Suprapubic skin (tissue), 4 donors: ENCODE data around the gene RUNX2. TPM values are rescaled to one million over a fixed set of nuclear protein-coding genes. Genes with fewer than 3 reads are reported as not detected.

Experiments
- DNase-seq, 2 donors: peaks; one replicate each; pipeline ENCODE4 v3.0.0-alpha.2; 2019; ENCODE audit warnings: low spot score in 2 of 2
- H3K27ac ChIP-seq: fragments of 200-600 bp; sonication (generic); one replicate; pipeline ENCODE4 v1.5.1; 2019
- H3K27me3 ChIP-seq: fragments of 200-600 bp; sonication (generic); one replicate; pipeline ENCODE4 v1.5.1; 2019
- H3K36me3 ChIP-seq: fragments of 200-600 bp; sonication (generic); one replicate; pipeline ENCODE4 v1.5.1; 2019
- H3K4me1 ChIP-seq: fragments of 200-600 bp; sonication (generic); one replicate; pipeline ENCODE4 v1.5.1; 2019
- H3K4me3 ChIP-seq: fragments of 200-600 bp; sonication (generic); one replicate; pipeline ENCODE4 v1.5.1; 2019; ENCODE audit warnings: mild to moderate bottlenecking
- H3K9me3 ChIP-seq: fragments of 200-600 bp; sonication (generic); one replicate; pipeline ENCODE4 v1.5.1; 2019
- CTCF ChIP-seq, 2 donors: fragments of 200-600 bp in 1 of 2; fragments of 450-650 bp in 1 of 2; sonication (generic) in 1 of 2; IDR thresholded peaks; one replicate each; pipeline ENCODE4 v1.5.1; 2016 to 2019; ENCODE audit warnings: antibody characterized with exemption in 2 of 2, mild to moderate bottlenecking in 1 of 2, moderate library complexity in 1 of 2
- EP300 ChIP-seq: sonication (generic); formaldehyde crosslinking; IDR thresholded peaks from one replicate; pipeline ENCODE4 v1.6.1; 2017; ENCODE audit warnings: antibody characterized with exemption
- POLR2A ChIP-seq, 2 donors: fragments of 450-650 bp; IDR thresholded peaks; one replicate each; pipeline ENCODE4 v1.6.1; 2017; ENCODE audit warnings: antibody characterized with exemption in 2 of 2, mild to moderate bottlenecking in 2 of 2, moderate library complexity in 2 of 2
- POLR2AphosphoS5 ChIP-seq, 3 donors: sonication (generic); formaldehyde crosslinking; IDR thresholded peaks; one replicate each; pipeline ENCODE4 v1.6.1; 2017; ENCODE audit warnings: antibody characterized with exemption in 3 of 3
- WGBS: methylation state at CpG from one replicate; pipeline ENCODE4 v1.1.5; 2018; 5-methylcytosine and 5-hydroxymethylcytosine counted together
- total RNA-seq, 4 donors: library from RNA; depleted of rRNA; stranded (reverse); fragments of >200 nt; gene quantifications; one replicate each; pipeline ENCODE4 v1.1.0, GENCODE V29; 2016

Gene RUNX2
- total RNA-seq, 4 donors from 2014 or later = 2.6 to 5.9 (median 3.1) TPM

GRCh38 chr6:45537539-45537938 lies 209.4 kb downstream of the RUNX2 start:
- Histone ChIP-seq H3K9me3 (no peaks in the 10 kb centered on the region), H3K4me1 (peaks cover 24% of the 10 kb centered on the region), H3K36me3 (no peaks in the 10 kb centered on the region), H3K27ac (peak overlapping the region; percentile 59), H3K4me3 (no peak overlapping the region), H3K27me3 (no peaks in the 10 kb centered on the region)
- TF ChIP-seq EP300 (no peak), CTCF (IDR thresholded peaks at IDR 0.05) (no peak), POLR2A (IDR thresholded peaks at IDR 0.05) (no peak), POLR2AphosphoS5 (IDR thresholded peaks at IDR 0.05) (no peak)
- no peak for DNase-seq
- WGBS = 84% methylated on average over 6 of the region's 6 CpGs

- Histone ChIP-seq H3K9me3 (no peaks in the 10 kb centered on the region), H3K36me3 (no peaks in the 10 kb centered on the region), H3K4me1 (peaks cover 18% of the 10 kb centered on the region), H3K4me3 (no peak overlapping the region), H3K27ac (peak overlapping the region; percentile 59), H3K27me3 (no peaks in the 10 kb centered on the region)
- WGBS = 59% methylated on average over 8 of the region's 8 CpGs
- peak; percentile 77 to 86 for DNase-seq
- TF ChIP-seq POLR2AphosphoS5 (IDR thresholded peaks at IDR 0.05) = peak in 1 of 3 donors; percentile 7
- TF ChIP-seq POLR2A (IDR thresholded peaks at IDR 0.05) = no peak
- no peak for TF ChIP-seq CTCF (IDR thresholded peaks at IDR 0.05)
Observed at GRCh38 chr6:45538641-45539547, 210.8 kb downstream of the RUNX2 start.

- DNase-seq = no peak
- TF ChIP-seq POLR2AphosphoS5 (IDR thresholded peaks at IDR 0.05) = no peak
- TF ChIP-seq POLR2A (IDR thresholded peaks at IDR 0.05) = no peak
- no peak for TF ChIP-seq EP300
- no peak for TF ChIP-seq CTCF (IDR thresholded peaks at IDR 0.05)
- Histone ChIP-seq H3K9me3 (no peaks in the 10 kb centered on the region), H3K4me3 (no peak overlapping the region), H3K4me1 (peaks cover 18% of the 10 kb centered on the region), H3K36me3 (no peaks in the 10 kb centered on the region), H3K27ac (no peak overlapping the region), H3K27me3 (no peaks in the 10 kb centered on the region)
- 82% methylated on average over 6 of the region's 6 CpGs for WGBS
Observed at GRCh38 chr6:45540375-45540920, 212.3 kb downstream of the RUNX2 start.

GRCh38 chr6:45541934-45542333 lies 213.8 kb downstream of the RUNX2 start:
- H3K36me3 ChIP-seq = no peaks in the 10 kb centered on the region
- no peak overlapping the region for H3K4me3 ChIP-seq
- no peaks in the 10 kb centered on the region for H3K9me3 ChIP-seq
- DNase-seq = no peak
- H3K27me3 ChIP-seq = no peaks in the 10 kb centered on the region
- no peak overlapping the region for H3K27ac ChIP-seq
- TF ChIP-seq CTCF (IDR thresholded peaks at IDR 0.05) (no peak), EP300 (no peak), POLR2A (IDR thresholded peaks at IDR 0.05) (no peak), POLR2AphosphoS5 (IDR thresholded peaks at IDR 0.05) (no peak)
- H3K4me1 ChIP-seq = peaks cover 18% of the 10 kb centered on the region
- WGBS = 89% methylated on average over 3 of the region's 3 CpGs
